ENCODE data around the gene CIBAR2.

DNA sequence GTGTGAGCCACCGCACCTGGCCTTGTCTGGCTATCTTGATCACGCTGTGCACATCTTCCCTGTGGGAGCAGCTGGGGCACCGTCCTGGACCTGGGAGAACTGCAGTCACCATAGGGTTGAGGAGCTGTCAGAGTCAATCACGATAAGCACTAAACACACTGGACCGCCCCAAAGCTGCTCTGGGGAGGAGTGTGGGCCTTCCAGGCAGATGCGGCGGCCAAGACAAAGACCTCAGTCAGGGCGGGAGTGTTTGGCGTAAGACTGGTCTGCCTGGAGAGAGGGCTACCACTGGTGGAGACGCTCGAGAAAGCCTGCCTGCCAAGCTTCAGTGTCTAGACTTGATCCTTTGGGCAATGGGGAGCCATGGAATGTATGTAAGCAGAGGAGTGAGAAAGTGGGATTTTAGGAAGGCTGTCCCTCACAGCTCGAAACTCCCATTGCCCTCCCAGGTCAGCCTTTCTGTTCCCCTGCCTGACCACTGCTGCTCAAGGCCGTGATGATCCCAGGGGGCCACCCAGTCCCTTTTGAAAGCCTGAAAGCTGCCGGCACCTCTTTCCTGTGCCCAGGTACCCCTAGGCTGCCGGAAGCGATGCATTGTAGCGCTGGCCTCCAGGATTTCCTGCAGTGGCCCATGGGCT, 29.3 kb upstream of the CIBAR2 start:
- TF ChIP-seq, protein P1, sequence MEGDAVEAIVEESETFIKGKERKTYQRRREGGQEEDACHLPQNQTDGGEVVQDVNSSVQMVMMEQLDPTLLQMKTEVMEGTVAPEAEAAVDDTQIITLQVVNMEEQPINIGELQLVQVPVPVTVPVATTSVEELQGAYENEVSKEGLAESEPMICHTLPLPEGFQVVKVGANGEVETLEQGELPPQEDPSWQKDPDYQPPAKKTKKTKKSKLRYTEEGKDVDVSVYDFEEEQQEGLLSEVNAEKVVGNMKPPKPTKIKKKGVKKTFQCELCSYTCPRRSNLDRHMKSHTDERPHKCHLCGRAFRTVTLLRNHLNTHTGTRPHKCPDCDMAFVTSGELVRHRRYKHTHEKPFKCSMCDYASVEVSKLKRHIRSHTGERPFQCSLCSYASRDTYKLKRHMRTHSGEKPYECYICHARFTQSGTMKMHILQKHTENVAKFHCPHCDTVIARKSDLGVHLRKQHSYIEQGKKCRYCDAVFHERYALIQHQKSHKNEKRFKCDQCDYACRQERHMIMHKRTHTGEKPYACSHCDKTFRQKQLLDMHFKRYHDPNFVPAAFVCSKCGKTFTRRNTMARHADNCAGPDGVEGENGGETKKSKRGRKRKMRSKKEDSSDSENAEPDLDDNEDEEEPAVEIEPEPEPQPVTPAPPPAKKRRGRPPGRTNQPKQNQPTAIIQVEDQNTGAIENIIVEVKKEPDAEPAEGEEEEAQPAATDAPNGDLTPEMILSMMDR (IDR thresholded peaks at IDR 0.05; ENCODE audit: poor library complexity), result no peak
- no peak for TF ChIP-seq EZH2 (IDR thresholded peaks at IDR 0.05; ENCODE audit: borderline replicate concordance)
- no peak for TF ChIP-seq EZH2phosphoT487 (IDR thresholded peaks at IDR 0.05; ENCODE audit: low read depth, severe bottlenecking, unreplicated experiment)

Data from hepatocyte (in vitro differentiated cells).